ENCODE measurements around the gene SNCG. TPM values are rescaled to one million over a fixed set of nuclear protein-coding genes. Genes with fewer than 3 reads are reported as not detected.

Gene SNCG
- total and polyA plus RNA-seq, 2 donors (not counting 1 experiment from before 2014, with no cell fraction given), result not detected

DNA sequence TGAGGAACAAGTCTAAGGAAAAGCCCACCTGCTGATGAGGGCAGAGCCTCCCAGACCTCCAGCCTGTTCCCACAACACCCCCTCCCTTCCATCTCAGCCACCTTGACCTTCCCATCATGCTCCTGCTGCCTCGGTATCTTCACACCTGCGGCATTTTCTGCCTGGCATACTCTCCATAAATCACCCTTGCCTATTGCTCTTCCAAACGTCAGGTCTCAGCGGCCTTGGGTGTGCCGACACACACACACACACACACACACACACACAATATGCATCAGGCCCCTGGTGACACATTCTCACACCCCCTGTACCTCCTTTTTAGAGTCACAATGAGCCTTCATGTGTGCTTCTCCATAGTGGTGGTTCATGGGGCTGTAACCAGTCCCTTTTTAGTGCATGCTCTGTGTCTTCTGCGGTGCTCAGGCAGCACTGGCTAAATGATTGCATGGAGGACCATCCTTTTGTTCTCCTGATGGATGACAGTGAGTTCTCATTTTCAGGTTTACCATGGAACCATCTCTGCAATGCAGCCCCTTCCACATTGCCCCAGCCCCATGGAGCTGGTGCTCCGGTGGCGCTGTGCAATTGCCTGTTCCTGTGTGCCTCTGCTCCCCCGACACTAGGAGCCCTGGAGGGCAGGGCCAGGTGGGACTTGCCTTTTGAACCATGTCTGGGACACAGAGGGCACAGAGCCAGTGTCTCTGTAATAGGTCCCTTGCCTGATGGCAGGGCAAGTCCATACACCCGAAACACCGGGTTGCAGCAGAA lies 14.4 kb downstream of the SNCG start:
- TF ChIP-seq EZH2 (IDR thresholded peaks at IDR 0.05; ENCODE audit: borderline replicate concordance, insufficient read depth, low read depth, low read length, poor library complexity, severe bottlenecking), result no peak
- TF ChIP-seq, protein P1, sequence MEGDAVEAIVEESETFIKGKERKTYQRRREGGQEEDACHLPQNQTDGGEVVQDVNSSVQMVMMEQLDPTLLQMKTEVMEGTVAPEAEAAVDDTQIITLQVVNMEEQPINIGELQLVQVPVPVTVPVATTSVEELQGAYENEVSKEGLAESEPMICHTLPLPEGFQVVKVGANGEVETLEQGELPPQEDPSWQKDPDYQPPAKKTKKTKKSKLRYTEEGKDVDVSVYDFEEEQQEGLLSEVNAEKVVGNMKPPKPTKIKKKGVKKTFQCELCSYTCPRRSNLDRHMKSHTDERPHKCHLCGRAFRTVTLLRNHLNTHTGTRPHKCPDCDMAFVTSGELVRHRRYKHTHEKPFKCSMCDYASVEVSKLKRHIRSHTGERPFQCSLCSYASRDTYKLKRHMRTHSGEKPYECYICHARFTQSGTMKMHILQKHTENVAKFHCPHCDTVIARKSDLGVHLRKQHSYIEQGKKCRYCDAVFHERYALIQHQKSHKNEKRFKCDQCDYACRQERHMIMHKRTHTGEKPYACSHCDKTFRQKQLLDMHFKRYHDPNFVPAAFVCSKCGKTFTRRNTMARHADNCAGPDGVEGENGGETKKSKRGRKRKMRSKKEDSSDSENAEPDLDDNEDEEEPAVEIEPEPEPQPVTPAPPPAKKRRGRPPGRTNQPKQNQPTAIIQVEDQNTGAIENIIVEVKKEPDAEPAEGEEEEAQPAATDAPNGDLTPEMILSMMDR (IDR thresholded peaks at IDR 0.05), result no peak
- no peak overlapping the region for H3K4me3 ChIP-seq (ENCODE audit: control extremely low read depth in 1 of 5, extremely low read depth in 1 of 5, insufficient read depth in 1 of 5, low read depth in 2 of 5, low read length in 4 of 5)
- CTCF ChIA-PET, result no interaction called here
- ATAC-seq (ENCODE audit: low read depth) (no peak), DNase-seq (peak; percentile 25)
- H3K4me1 Mint-ChIP-seq, result peaks cover 22% of the 10 kb centered on the region
- intact Hi-C loops (cut with micrococcal nuclease), result no loop called here
- no peaks in the 10 kb centered on the region for H3K9me3 Mint-ChIP-seq (ENCODE audit: insufficient read depth)
- WGBS (ENCODE audit: insufficient coverage), result 96% methylated on average over 11 of the region's 11 CpGs
- peak overlapping the region; percentile 72 for H3K27ac Mint-ChIP-seq
- peaks cover 7% of the 10 kb centered on the region for H3K27me3 Mint-ChIP-seq
- H3K4me1 ChIP-seq (ENCODE audit: control insufficient read depth in 2 of 2, insufficient read depth in 2 of 2, low read length in 2 of 2), result peaks cover 25 to 35% of the 10 kb centered on the region in 2 donors
- H3K36me3 ChIP-seq (replicated peaks in 1 of 2; ENCODE audit: control extremely low read depth in 1 of 2, control insufficient read depth in 1 of 2, extremely low read depth in 1 of 2, insufficient read depth in 2 of 2, low read length in 1 of 2), result no peaks in the 10 kb centered on the region
- POLR2A ChIA-PET, result no interaction called here
- H3K9ac ChIP-seq (ENCODE audit: low read length), result no peak overlapping the region
- no peak overlapping the region for H3K4me2 ChIP-seq (replicated peaks; ENCODE audit: low read depth, low read length, poor library complexity, severe bottlenecking)
- H3K79me2 ChIP-seq (ENCODE audit: control insufficient read depth, insufficient read depth, low read length), result no peaks in the 10 kb centered on the region
- H4K20me1 ChIP-seq (ENCODE audit: control insufficient read depth, insufficient read depth, low read length, poor library complexity, severe bottlenecking), result no peaks in the 10 kb centered on the region
- peaks cover 0 to 20% (median 0%) of the 10 kb centered on the region in 3 donors for H3K9me3 ChIP-seq (ENCODE audit: control extremely low read depth in 1 of 3, control insufficient read depth in 2 of 3, insufficient read depth in 1 of 3, low read length in 2 of 3)
- H2AFZ ChIP-seq (ENCODE audit: insufficient read depth, low read depth, low read length, poor library complexity, severe bottlenecking), result no peak overlapping the region
- H3K27me3 ChIP-seq (replicated peaks in 1 of 4; ENCODE audit: control extremely low read depth in 1 of 4, control insufficient read depth in 3 of 4, insufficient read depth in 4 of 4, low read length in 3 of 4), result peaks cover 0 to 31% (median 15%) of the 10 kb centered on the region in 4 experiments
- no peak overlapping the region for H3K27ac ChIP-seq (ENCODE audit: low read length in 2 of 2)
- peak overlapping the region; percentile 62 for H3K4me3 Mint-ChIP-seq

DNA sequence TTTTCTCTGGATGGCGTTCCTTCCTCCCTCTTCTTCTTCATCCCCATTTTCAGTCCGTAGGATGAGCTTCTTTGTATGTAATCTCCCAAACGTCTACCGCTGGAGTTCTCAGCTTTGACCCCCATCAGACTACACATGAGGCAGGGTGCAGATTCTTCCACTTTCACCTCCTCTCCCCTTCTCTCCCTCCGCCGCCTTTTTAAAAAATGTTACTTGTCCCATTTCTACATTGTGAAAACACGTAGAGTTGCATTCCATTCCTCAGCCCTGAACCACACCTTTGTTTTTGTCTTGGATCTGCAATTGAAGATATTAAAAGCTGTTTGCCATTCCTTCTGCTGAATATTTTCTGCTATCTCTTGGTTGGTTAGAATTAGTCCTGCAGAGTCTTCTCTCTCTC lies 16.1 kb downstream of the SNCG start:
- H3K4me1 Mint-ChIP-seq, result peaks cover 17% of the 10 kb centered on the region
- H3K4me3 Mint-ChIP-seq, result no peak overlapping the region
- Histone ChIP-seq H3K79me2 (ENCODE audit: control insufficient read depth, insufficient read depth, low read length) (no peaks in the 10 kb centered on the region), H2AFZ (ENCODE audit: insufficient read depth, low read depth, low read length, poor library complexity, severe bottlenecking) (no peak overlapping the region), H3K27me3 (replicated peaks in 1 of 4; ENCODE audit: control extremely low read depth in 1 of 4, control insufficient read depth in 3 of 4, insufficient read depth in 4 of 4, low read length in 3 of 4) (peaks cover 0 to 16% (median 7%) of the 10 kb centered on the region in 4 experiments), H3K4me2 (replicated peaks; ENCODE audit: low read depth, low read length, poor library complexity, severe bottlenecking) (no peak overlapping the region), H3K9ac (ENCODE audit: low read length) (no peak overlapping the region), H3K4me3 (ENCODE audit: control extremely low read depth in 1 of 5, extremely low read depth in 1 of 5, insufficient read depth in 1 of 5, low read depth in 2 of 5, low read length in 4 of 5) (no peak overlapping the region), H3K27ac (ENCODE audit: low read length in 2 of 2) (no peak overlapping the region), H3K4me1 (ENCODE audit: control insufficient read depth in 2 of 2, insufficient read depth in 2 of 2, low read length in 2 of 2) (peaks cover 16 to 21% of the 10 kb centered on the region in 2 donors), H3K36me3 (replicated peaks in 1 of 2; ENCODE audit: control extremely low read depth in 1 of 2, control insufficient read depth in 1 of 2, extremely low read depth in 1 of 2, insufficient read depth in 2 of 2, low read length in 1 of 2) (no peaks in the 10 kb centered on the region), H3K9me3 (ENCODE audit: control extremely low read depth in 1 of 3, control insufficient read depth in 2 of 3, insufficient read depth in 1 of 3, low read length in 2 of 3) (peaks cover 0 to 16% (median 0%) of the 10 kb centered on the region in 3 donors), H4K20me1 (ENCODE audit: control insufficient read depth, insufficient read depth, low read length, poor library complexity, severe bottlenecking) (no peaks in the 10 kb centered on the region)
- ATAC-seq (ENCODE audit: low read depth) (no peak), DNase-seq (no peak)
- WGBS (ENCODE audit: insufficient coverage), result 100% methylated on average over 4 of the region's 7 CpGs
- CTCF ChIA-PET, result interaction anchor here (0.8 kb wide), 1 partner anchor 32 kb away, joined by 3 read pairs; no protein-coding TSS in a partner anchor
- peaks cover 11% of the 10 kb centered on the region for H3K27me3 Mint-ChIP-seq
- no peak for TF ChIP-seq EZH2 (IDR thresholded peaks at IDR 0.05; ENCODE audit: borderline replicate concordance, insufficient read depth, low read depth, low read length, poor library complexity, severe bottlenecking)
- TF ChIP-seq, protein P1 (IDR thresholded peaks at IDR 0.05), result no peak
- H3K9me3 Mint-ChIP-seq (ENCODE audit: insufficient read depth), result no peaks in the 10 kb centered on the region
- intact Hi-C loops (cut with micrococcal nuclease), result no loop called here
- POLR2A ChIA-PET, result no interaction called here
- no peak overlapping the region for H3K27ac Mint-ChIP-seq

Data from B cell (primary cell).